B cell (primary cell): Measurements from ENCODE around the gene FMN2.
"Not testable (repeated sequence)": the region's sequence is repeated elsewhere in the genome, so short reads cannot be mapped to it uniquely, and the experiment has no call there.

Experiments used
- EZH2 ChIP-seq: IDR thresholded peaks from 2 replicates; pipeline ENCODE4 v1.6.1; 2012; ENCODE audit warnings: borderline replicate concordance, low read depth, mild to moderate bottlenecking, moderate library complexity, low read length; ENCODE audit not compliant: insufficient read depth, poor library complexity, severe bottlenecking
- TF ChIP-seq, protein P1 (sequence below): fragments of 200-600 bp; IDR thresholded peaks from one replicate; pipeline ENCODE4 v1.8.0; 2022; ENCODE audit warnings: antibody characterized with exemption, mild to moderate bottlenecking

DNA sequence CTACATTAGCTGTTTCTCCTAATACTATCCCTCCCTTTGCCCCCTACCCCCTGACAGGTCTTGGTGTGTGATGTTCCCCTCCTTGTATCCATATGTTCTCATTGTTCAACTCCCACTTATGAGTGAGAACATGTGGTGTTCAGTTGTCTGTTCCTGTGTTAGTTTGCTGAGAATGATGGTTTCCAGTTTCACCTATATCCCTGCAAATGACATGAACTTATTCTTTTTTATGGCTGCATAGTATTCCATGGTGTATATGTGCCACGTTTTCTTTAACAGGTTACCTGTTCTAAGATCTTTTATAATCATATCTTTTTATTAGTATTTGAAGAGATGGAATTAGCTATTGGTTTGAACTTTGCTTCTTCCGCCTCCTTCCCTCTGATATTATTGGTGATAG, 172.8 kb downstream of the FMN2 start:
- TF ChIP-seq, protein P1, sequence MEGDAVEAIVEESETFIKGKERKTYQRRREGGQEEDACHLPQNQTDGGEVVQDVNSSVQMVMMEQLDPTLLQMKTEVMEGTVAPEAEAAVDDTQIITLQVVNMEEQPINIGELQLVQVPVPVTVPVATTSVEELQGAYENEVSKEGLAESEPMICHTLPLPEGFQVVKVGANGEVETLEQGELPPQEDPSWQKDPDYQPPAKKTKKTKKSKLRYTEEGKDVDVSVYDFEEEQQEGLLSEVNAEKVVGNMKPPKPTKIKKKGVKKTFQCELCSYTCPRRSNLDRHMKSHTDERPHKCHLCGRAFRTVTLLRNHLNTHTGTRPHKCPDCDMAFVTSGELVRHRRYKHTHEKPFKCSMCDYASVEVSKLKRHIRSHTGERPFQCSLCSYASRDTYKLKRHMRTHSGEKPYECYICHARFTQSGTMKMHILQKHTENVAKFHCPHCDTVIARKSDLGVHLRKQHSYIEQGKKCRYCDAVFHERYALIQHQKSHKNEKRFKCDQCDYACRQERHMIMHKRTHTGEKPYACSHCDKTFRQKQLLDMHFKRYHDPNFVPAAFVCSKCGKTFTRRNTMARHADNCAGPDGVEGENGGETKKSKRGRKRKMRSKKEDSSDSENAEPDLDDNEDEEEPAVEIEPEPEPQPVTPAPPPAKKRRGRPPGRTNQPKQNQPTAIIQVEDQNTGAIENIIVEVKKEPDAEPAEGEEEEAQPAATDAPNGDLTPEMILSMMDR = not testable (repeated sequence)
- TF ChIP-seq EZH2 = not testable (repeated sequence)
